Right ventricle myocardium superior (tissue), 1 donor: Measurements from ENCODE around the gene CARMIL1. TPM values are rescaled to one million over a fixed set of nuclear protein-coding genes. Genes with fewer than 3 reads are reported as not detected.

Source experiments
- ATAC-seq: fragments of 200-7000 bp; cut with Tn5 transposase; one replicate; pipeline ENCODE4 v1.9.1; 2020; ENCODE audit warnings: mild to moderate bottlenecking; ENCODE audit not compliant: poor library complexity
- DNase-seq: peaks from one replicate; pipeline ENCODE4 v3.0.0-alpha.2; 2020
- intact Hi-C: fragments of 100-400 bp; cut with DNase I; formaldehyde crosslinking; loops from one replicate; pipeline ENCODE4 v1.11.2; 2022
- total RNA-seq: library from RNA; stranded (reverse); fragmentation: NEBNext Ultra II Directional; extraction: Animal tissue kit (Norgen Biotek cat#: 25700); gene quantifications from one replicate; pipeline ENCODE4 v1.2.1, GENCODE V29; 2021
- donor health status: DM: no; HTN: yes; CAD: no; lungs with severe emphysema.

The CARMIL1 gene
- total RNA-seq, 1 donor from 2014 or later: 3.4 TPM

DNA sequence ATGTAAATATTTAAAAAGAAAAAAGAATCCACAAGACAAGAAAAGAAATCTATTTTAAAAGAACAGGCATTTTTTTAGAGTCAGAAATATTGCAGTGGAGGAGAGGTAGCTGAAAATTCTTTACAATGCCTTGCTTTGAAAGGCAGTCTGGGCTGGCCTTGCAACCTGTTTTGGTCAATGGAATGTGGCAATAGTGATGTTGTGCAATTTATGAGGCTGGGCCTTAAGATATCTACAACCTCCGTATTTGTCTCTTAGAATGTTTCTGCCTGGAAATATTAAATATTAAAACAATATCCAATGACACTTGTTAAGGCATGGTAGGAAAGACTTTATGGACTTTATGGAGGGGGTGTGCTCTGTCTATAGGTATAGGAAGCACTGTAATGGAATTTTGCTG is 358.0 kb downstream of the CARMIL1 start:
- DNase-seq: no peak
- no peak for ATAC-seq
- intact Hi-C loops: no loop called here

DNA sequence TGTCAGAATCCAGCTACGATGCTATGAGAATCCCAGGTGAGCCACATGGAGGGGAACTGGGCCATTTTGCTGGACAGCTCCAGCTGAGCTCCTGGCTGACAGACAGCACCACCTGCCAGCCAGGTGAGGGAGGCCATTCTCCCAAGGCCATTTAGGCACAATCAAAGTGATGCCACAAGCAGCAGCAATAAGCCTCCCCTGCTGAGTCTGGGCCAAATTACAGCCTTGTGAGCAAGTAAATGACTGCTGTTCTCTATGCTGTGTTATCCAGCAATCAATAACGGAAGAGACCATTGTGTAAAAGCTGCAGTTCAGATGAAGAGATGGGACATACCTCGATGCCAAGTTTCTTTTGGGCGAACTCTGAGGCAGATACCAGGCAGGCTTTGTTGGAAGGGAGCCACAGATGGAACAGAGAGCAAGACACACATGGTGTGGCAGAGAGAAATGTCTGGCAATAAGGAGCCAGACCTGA is 358.8 kb downstream of the CARMIL1 start:
- intact Hi-C loops: no loop called here
- ATAC-seq: no peak
- DNase-seq: no peak

- DNase-seq (no peak), ATAC-seq (no peak)
- intact Hi-C loops: no loop called here
These were observed 360.5 kb downstream of the CARMIL1 start for GRCh38 chr6:25639653-25640052.

DNA sequence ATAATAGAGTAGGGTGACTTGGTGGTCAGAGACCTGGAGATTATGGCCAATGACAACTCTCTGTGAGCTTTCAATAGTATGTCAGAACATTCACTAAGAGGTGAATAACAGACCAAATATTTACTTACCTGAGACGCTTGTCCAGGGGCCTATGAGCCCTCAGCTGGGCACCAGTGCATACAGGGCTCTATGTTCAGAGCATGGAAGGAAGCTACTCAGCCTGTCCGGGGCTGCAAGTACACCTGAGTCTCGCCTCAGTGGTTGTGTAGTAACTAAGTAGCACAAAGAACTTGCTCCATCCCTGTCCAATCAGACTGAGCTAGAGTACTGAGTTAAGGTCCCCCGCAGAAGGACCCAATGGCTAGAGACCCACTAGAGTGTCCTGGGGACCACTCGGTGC is 361.3 kb downstream of the CARMIL1 start:
- intact Hi-C loops: no loop called here
- ATAC-seq (no peak), DNase-seq (no peak)

DNA sequence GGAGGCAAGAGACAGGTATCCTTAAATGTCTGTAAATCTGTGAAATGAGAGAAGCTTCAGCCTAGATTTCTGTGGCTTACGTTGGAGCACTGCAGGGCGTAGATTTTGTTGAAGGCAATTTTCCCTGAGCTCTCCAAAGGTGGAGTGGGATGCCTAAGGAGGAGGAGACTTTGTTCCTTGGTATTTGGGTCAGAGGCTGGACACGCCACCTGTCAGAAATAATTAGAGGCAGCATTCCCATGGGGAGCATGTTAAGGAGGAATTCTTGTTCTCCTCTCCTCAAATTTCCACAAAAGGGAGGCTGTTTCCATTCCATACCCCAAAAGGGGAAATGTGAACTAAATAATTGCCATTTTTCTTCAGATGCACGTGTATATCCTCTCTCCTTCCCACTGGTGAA is 361.7 kb downstream of the CARMIL1 start:
- DNase-seq (no peak), ATAC-seq (no peak)
- intact Hi-C loops: no loop called here

DNA sequence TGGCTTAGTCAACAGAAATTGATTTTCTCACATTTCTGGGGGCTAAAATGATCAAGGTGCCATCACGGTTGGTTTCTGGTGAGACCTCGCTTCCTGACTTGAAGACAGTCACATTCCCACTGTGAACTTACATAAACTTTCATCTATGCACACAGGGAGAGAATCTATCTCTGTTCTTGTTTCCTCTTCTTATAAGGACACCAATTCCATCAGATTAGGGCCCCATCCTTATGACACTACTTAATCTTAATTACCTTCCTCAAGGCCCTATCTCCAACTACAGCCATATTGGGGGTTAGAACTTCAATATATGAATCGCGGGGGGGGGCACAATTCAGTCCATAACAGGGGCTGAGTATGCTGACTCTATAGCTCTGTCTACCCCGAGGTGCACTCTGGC is 362.2 kb downstream of the CARMIL1 start:
- ATAC-seq: no peak
- DNase-seq: no peak
- intact Hi-C loops: no loop called here

DNA sequence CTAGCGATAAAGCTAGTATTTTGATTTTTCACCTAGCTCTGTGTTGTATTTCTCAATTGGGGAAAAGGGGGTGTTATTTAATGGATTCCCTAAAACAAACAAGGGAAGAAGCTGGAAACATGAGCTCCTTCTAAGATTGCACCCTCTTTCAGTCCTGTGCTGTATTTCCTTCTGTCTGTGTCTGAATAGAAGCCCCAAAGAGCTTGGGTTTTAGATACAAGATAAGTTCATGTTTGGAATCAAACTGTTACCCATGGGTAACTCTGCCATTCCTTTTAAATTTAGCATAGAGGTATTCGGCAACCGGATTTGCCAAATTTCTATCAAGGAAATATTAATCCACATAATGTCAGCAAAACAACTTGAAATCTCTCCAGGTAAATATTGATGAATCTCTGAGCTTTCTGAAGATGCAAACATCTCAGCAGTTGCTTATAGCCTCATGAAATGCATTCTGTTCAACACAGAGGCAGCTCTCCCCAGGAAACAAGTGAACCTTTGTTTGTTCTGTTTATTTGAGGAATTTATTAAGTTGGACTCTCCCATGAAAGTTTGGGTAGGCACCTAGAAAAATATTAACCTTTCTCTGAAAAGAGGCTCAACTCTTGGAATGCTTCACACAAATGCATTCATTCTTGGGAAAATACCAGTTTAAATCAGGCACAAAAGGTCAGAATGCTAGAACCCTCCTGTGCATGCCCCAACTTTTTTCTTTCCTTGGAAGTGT is 362.9 kb downstream of the CARMIL1 start:
- DNase-seq (no peak), ATAC-seq (no peak)
- intact Hi-C loops: no loop called here

DNA sequence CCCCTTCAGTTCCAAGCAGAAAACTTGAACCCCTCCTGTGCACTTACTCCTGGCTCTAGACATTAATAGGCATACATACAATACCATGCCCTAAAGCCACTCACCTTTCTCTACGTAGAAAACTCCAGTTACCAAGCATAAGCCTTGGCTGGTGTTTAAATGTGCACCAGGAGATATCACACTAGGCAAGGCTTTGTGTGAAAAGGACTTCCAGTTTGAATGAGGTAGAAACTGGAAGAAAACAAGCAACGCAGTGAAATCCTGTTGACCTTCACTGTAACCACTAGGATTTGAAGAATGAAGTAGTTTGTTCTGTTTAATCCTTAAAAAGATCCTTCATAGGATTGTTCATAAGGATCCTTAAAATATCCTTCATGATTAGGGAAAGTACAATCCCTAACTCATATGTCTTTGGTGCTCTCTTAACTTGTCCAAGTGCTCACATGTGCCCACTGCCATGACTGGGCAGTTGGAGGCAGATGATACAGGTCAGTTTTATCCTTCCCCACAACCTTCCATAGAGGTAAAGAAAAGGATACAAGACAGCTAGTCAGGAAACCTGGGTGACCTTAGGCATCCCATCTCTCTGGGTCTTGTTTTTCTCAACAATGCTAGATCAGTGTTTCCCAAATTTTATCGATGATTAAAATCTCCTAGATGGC is 363.6 kb downstream of the CARMIL1 start:
- intact Hi-C loops: no loop called here

DNA sequence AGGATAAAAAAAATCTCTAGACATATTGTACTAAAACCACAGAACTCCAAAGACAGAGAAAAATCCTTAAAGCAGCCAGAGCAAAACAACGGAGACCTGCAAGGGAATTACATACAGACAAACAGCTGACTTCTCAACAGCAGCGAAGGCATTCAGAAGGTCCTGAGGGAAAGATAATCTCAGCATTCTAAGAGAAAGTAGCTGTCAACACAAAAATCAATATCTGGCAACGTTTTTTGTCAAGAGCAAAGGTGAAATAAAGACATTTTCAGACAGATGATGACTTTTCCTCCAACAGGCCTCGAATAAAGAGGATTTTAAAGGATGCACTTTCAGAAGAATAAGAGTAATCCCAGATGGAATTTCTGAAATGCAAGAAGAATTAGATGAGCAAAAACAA is 366.7 kb downstream of the CARMIL1 start:
- intact Hi-C loops: no loop called here
- no peak for ATAC-seq
- DNase-seq: no peak

More for the DNA sequence above, 363.6 kb downstream of the CARMIL1 start:
- ATAC-seq: no peak
- no peak for DNase-seq

- ATAC-seq (no peak), DNase-seq (no peak)
- intact Hi-C loops: no loop called here
These were observed 370.4 kb downstream of the CARMIL1 start for GRCh38 chr6:25649611-25650010.

GRCh38 chr6:25652007-25652515 is 372.9 kb downstream of the CARMIL1 start, which contains the start of gene SCGN:
SCGN (plus strand) TSS chr6:25652215; CDS start chr6:25652404, 189 bp downstream.
- intact Hi-C loops: no loop called here
- DNase-seq: peak; percentile 72

GRCh38 chr6:25655723-25656122 is 376.5 kb downstream of the CARMIL1 start:
- ATAC-seq: no peak
- intact Hi-C loops: no loop called here

More at GRCh38 chr6:25652007-25652515, 372.9 kb downstream of the CARMIL1 start, which contains the start of gene SCGN:
- peak; percentile 81 for ATAC-seq

GRCh38 chr6:25659633-25660368 is 380.6 kb downstream of the CARMIL1 start:
- DNase-seq (no peak), ATAC-seq (no peak)
- intact Hi-C loops: no loop called here

More at GRCh38 chr6:25655723-25656122, 376.5 kb downstream of the CARMIL1 start:
- DNase-seq: no peak

- no peak for DNase-seq
- ATAC-seq: no peak
- intact Hi-C loops: no loop called here
These were observed 381.3 kb downstream of the CARMIL1 start for GRCh38 chr6:25660512-25660911.

- intact Hi-C loops: no loop called here
- DNase-seq (no peak), ATAC-seq (no peak)
These were observed 382.1 kb downstream of the CARMIL1 start for GRCh38 chr6:25661129-25661779.

- DNase-seq: no peak
- ATAC-seq: no peak
- intact Hi-C loops: no loop called here
These were observed 386.3 kb downstream of the CARMIL1 start for GRCh38 chr6:25665455-25665854.

GRCh38 chr6:25669413-25669812 is 390.2 kb downstream of the CARMIL1 start:
- intact Hi-C loops: no loop called here
- DNase-seq (no peak), ATAC-seq (no peak)
